ENCODE measurements around the gene SLAMF1. TPM values are rescaled to one million over a fixed set of nuclear protein-coding genes. Genes with fewer than 3 reads are reported as not detected.

Gene SLAMF1
- total RNA-seq, 1 donor from 2014 or later, result not detected

GRCh38 chr1:160578525-160579191 is 68.2 kb downstream of the SLAMF1 start:
- H3K27me3 Mint-ChIP-seq (ENCODE audit: insufficient read depth, low read depth), result no peaks in the 10 kb centered on the region
- H3K27ac Mint-ChIP-seq, result no peak overlapping the region
- no peaks in the 10 kb centered on the region for H3K36me3 Mint-ChIP-seq
- Histone ChIP-seq H2AFZ (replicated peaks) (peak overlapping the region; percentile 40), H4K20me1 (ENCODE audit: low read depth) (no peaks in the 10 kb centered on the region), H3K27me3 (no peaks in the 10 kb centered on the region), H3K79me2 (ENCODE audit: low read depth) (no peaks in the 10 kb centered on the region), H3K4me3 (no peak overlapping the region), H3F3A (ENCODE audit: low read depth) (no peaks in the 10 kb centered on the region), H3K36me3 (no peaks in the 10 kb centered on the region), H3K9ac (no peak overlapping the region), H3K4me2 (no peak overlapping the region), H3K27ac (no peak overlapping the region), H3K4me1 (no peaks in the 10 kb centered on the region), H3K9me3 (ENCODE audit: low read depth) (no peaks in the 10 kb centered on the region)
- H3K4me3 Mint-ChIP-seq, result no peak overlapping the region
- H3K4me1 Mint-ChIP-seq, result no peaks in the 10 kb centered on the region
- no peak for DNase-seq (ENCODE audit: low spot score)
- no peak for TF ChIP-seq EZH2phosphoT487 (IDR thresholded peaks at IDR 0.05)
- no peak for TF ChIP-seq CTCF (IDR thresholded peaks at IDR 0.05)
- TF ChIP-seq EZH2 (IDR thresholded peaks at IDR 0.05), result no peak
- peaks cover 4% of the 10 kb centered on the region for H3K9me3 Mint-ChIP-seq

- no peak for DNase-seq (ENCODE audit: low spot score)
- Histone ChIP-seq H3K9me3 (ENCODE audit: low read depth) (no peaks in the 10 kb centered on the region), H3K79me2 (ENCODE audit: low read depth) (no peaks in the 10 kb centered on the region), H3F3A (ENCODE audit: low read depth) (no peaks in the 10 kb centered on the region), H3K4me2 (no peak overlapping the region), H2AFZ (replicated peaks) (no peak overlapping the region), H3K9ac (no peak overlapping the region), H3K36me3 (no peaks in the 10 kb centered on the region), H3K27ac (no peak overlapping the region), H4K20me1 (ENCODE audit: low read depth) (no peaks in the 10 kb centered on the region), H3K4me1 (no peaks in the 10 kb centered on the region), H3K27me3 (no peaks in the 10 kb centered on the region), H3K4me3 (no peak overlapping the region)
- Mint-ChIP-seq H3K36me3 (no peaks in the 10 kb centered on the region), H3K9me3 (peaks cover 1% of the 10 kb centered on the region), H3K4me1 (no peaks in the 10 kb centered on the region), H3K27ac (no peak overlapping the region), H3K4me3 (no peak overlapping the region), H3K27me3 (ENCODE audit: insufficient read depth, low read depth) (no peaks in the 10 kb centered on the region)
- TF ChIP-seq CTCF (IDR thresholded peaks at IDR 0.05), result no peak
- TF ChIP-seq EZH2 (IDR thresholded peaks at IDR 0.05), result no peak
- TF ChIP-seq EZH2phosphoT487 (IDR thresholded peaks at IDR 0.05), result no peak
Observed at GRCh38 chr1:160578175-160578524, 68.7 kb downstream of the SLAMF1 start.

- no peaks in the 10 kb centered on the region for H3K36me3 ChIP-seq
- H3K9ac ChIP-seq, result no peak overlapping the region
- no peak overlapping the region for H3K4me2 ChIP-seq
- no peaks in the 10 kb centered on the region for H3K27me3 ChIP-seq
- Mint-ChIP-seq H3K9me3 (no peaks in the 10 kb centered on the region), H3K27me3 (ENCODE audit: insufficient read depth, low read depth) (no peaks in the 10 kb centered on the region), H3K27ac (no peak overlapping the region), H3K4me1 (no peaks in the 10 kb centered on the region), H3K4me3 (no peak overlapping the region), H3K36me3 (no peaks in the 10 kb centered on the region)
- H3K79me2 ChIP-seq (ENCODE audit: low read depth), result no peaks in the 10 kb centered on the region
- H4K20me1 ChIP-seq (ENCODE audit: low read depth), result no peaks in the 10 kb centered on the region
- H3K4me1 ChIP-seq, result no peaks in the 10 kb centered on the region
- no peak overlapping the region for H2AFZ ChIP-seq (replicated peaks)
- TF ChIP-seq CTCF (IDR thresholded peaks at IDR 0.05), result no peak
- TF ChIP-seq EZH2 (IDR thresholded peaks at IDR 0.05), result no peak
- TF ChIP-seq EZH2phosphoT487 (IDR thresholded peaks at IDR 0.05), result no peak
- H3K27ac ChIP-seq, result no peak overlapping the region
- H3F3A ChIP-seq (ENCODE audit: low read depth), result no peaks in the 10 kb centered on the region
- no peak for DNase-seq (ENCODE audit: low spot score)
- no peak overlapping the region for H3K4me3 ChIP-seq
- no peaks in the 10 kb centered on the region for H3K9me3 ChIP-seq (ENCODE audit: low read depth)
Observed at GRCh38 chr1:160577671-160578070, 69.2 kb downstream of the SLAMF1 start.
